Osteocyte (in vitro differentiated cells): ENCODE measurements around the gene CCDC86. TPM values are rescaled to one million over a fixed set of nuclear protein-coding genes. Genes with fewer than 3 reads are reported as not detected.
"Not testable (repeated sequence)": the region's sequence is repeated elsewhere in the genome, so short reads cannot be mapped to it uniquely, and the experiment has no call there.

Experiments used
- DNase-seq: peaks from one replicate; pipeline ENCODE4 v3.0.0; 2021; ENCODE audit warnings: mixed read lengths; ENCODE audit not compliant: unreplicated experiment; ENCODE audit errors: extremely low spot score
- H3K27ac Mint-ChIP-seq: one replicate; pipeline ENCODE4 v1.8.0; 2021; ENCODE audit warnings: mild to moderate bottlenecking, mixed read lengths; ENCODE audit not compliant: unreplicated experiment
- H3K27me3 Mint-ChIP-seq: one replicate; pipeline ENCODE4 v1.8.0; 2021; ENCODE audit warnings: mixed read lengths; ENCODE audit not compliant: unreplicated experiment
- H3K36me3 Mint-ChIP-seq: one replicate; pipeline ENCODE4 v1.8.0; 2021; ENCODE audit warnings: mixed read lengths; ENCODE audit not compliant: unreplicated experiment
- H3K4me1 Mint-ChIP-seq: one replicate; pipeline ENCODE4 v1.8.0; 2021; ENCODE audit warnings: mixed read lengths; ENCODE audit not compliant: unreplicated experiment
- H3K4me3 Mint-ChIP-seq: one replicate; pipeline ENCODE4 v1.8.0; 2021; ENCODE audit warnings: mild to moderate bottlenecking, moderate library complexity, mixed read lengths; ENCODE audit not compliant: unreplicated experiment
- H3K9me3 Mint-ChIP-seq: one replicate; pipeline ENCODE4 v1.8.0; 2021; ENCODE audit warnings: mixed read lengths; ENCODE audit not compliant: unreplicated experiment
- total RNA-seq: library from RNA; stranded (reverse); gene quantifications from 2 replicates; pipeline ENCODE4 v1.2.1, GENCODE V29; 2021
- TF ChIP-seq, protein P1 (sequence below): fragments of 200-600 bp; sonication (generic); IDR thresholded peaks from 2 replicates; pipeline ENCODE4 v1.5.0; 2021; ENCODE audit warnings: antibody characterized with exemption, mild to moderate bottlenecking, moderate library complexity

CCDC86 gene
- total RNA-seq, 1 donor from 2014 or later = 25.9 TPM

DNA sequence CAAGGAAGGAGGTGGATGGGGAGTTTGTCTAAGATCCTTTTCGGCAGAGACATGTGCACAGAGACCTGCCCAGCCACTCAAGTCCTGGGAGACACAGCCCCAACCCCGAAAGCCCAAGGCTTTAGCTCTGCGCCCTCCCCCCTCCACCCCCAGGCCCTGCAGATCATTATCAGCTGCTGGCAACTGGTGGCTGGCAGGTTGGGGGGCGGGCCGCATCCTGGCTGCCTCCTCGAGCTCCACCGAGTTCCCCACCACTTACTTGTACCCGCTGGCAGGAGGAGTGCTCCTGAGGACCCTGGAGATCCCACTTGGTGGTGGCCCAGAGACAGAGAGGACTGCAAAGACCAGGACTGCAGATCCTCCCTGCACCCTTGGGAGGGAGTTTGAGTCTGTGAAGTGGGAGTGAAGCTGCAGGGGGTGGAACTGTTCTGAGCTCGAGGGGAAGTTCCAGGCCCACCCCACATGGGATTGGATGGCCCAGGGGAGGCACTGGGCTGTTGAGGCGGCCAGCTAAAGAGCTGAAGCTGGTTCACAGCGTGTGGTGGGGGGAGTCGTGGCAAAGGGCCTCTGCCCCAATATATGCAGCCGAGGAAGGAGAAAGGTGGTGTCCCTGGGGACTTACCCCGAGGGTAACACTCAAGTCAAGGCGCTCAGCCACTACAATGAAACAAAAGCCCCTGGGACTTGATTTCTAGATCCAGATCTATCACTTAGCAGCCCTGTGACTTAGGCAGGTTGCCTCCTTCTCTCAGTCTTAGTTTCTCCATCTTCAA is 19.9 kb upstream of the CCDC86 start:
- no peaks in the 10 kb centered on the region for H3K36me3 Mint-ChIP-seq
- TF ChIP-seq, protein P1, sequence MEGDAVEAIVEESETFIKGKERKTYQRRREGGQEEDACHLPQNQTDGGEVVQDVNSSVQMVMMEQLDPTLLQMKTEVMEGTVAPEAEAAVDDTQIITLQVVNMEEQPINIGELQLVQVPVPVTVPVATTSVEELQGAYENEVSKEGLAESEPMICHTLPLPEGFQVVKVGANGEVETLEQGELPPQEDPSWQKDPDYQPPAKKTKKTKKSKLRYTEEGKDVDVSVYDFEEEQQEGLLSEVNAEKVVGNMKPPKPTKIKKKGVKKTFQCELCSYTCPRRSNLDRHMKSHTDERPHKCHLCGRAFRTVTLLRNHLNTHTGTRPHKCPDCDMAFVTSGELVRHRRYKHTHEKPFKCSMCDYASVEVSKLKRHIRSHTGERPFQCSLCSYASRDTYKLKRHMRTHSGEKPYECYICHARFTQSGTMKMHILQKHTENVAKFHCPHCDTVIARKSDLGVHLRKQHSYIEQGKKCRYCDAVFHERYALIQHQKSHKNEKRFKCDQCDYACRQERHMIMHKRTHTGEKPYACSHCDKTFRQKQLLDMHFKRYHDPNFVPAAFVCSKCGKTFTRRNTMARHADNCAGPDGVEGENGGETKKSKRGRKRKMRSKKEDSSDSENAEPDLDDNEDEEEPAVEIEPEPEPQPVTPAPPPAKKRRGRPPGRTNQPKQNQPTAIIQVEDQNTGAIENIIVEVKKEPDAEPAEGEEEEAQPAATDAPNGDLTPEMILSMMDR = no peak
- H3K9me3 Mint-ChIP-seq = no peaks in the 10 kb centered on the region
- H3K27ac Mint-ChIP-seq = no peak overlapping the region
- peaks cover 10% of the 10 kb centered on the region for H3K27me3 Mint-ChIP-seq
- no peak for DNase-seq
- no peak overlapping the region for H3K4me3 Mint-ChIP-seq
- no peaks in the 10 kb centered on the region for H3K4me1 Mint-ChIP-seq

DNA sequence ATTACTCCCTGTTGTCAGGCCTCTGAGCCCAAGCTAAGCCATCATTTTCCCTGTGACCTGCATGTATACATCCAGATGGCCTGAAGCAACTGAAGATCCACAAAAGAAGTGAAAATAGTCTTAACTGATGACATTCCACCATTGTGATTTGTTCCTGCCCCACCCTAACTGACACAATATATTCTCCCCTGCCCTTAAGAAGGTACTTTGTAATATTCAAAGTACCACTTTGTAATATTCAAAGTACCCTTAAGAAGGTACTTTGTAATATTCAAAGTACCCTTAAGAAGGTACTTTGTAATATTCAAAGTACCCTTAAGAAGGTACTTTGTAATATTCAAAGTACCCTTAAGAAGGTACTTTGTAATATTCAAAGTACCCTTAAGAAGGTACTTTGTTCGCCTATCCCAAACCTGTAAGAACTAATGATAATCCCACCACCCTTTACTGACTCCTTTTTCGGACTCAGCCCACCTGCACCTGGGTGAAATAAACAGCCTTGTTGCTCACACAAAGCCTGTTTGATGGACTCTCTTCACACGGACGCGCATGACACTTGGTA is 18.1 kb upstream of the CCDC86 start:
- H3K9me3 Mint-ChIP-seq, DNase-seq, H3K4me1 Mint-ChIP-seq, H3K4me3 Mint-ChIP-seq, H3K36me3 Mint-ChIP-seq, H3K27ac Mint-ChIP-seq: not testable (repeated sequence)
- H3K27me3 Mint-ChIP-seq = peaks cover 19% of the 10 kb centered on the region

DNA sequence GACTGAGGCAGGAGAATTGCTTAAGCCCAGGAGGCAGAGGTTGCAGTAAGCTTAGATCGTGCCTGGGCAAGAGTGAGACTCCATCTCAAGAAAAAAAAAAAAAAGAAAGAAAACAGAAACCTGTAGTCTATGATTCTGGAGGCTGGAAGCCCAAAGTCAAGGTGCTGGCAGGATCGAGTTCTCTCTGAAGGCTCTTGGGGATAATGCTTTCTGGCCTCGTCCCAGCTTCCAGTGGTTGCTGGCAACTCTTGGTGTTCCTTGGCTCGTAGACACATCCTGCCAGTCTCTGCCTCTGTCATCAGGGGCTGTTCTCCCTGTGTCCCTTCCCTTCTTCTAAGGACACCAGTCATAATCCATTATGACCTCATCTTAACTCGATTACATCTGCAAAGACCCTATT is 16.8 kb upstream of the CCDC86 start:
- DNase-seq = no peak
- TF ChIP-seq, protein P1 = no peak
- Mint-ChIP-seq H3K9me3 (no peaks in the 10 kb centered on the region), H3K4me1 (no peaks in the 10 kb centered on the region), H3K27ac (no peak overlapping the region), H3K4me3 (no peak overlapping the region), H3K27me3 (peaks cover 16% of the 10 kb centered on the region), H3K36me3 (no peaks in the 10 kb centered on the region)

DNA sequence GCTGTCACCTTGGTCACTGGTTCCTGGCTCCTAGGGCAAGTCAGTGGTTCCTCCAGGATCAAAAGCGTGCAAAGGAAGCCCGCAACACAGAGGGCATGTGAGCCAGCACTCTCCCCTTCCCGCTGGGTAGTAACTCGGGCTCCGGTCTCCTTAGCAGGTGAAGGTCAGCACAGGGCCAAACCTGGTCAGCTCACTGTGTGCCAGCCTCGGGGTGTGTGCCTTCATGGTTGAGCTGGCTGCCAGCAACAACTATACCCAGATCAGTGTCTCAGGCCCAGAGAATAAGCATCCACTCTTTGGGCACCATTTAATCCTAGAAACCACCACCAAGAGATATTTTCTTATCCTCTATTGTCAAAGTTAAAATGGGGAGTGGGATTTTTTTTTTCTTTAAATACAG is 16.1 kb upstream of the CCDC86 start:
- Mint-ChIP-seq H3K9me3 (no peaks in the 10 kb centered on the region), H3K4me3 (no peak overlapping the region), H3K4me1 (no peaks in the 10 kb centered on the region), H3K36me3 (no peaks in the 10 kb centered on the region), H3K27ac (no peak overlapping the region), H3K27me3 (peaks cover 17% of the 10 kb centered on the region)
- DNase-seq = no peak
- TF ChIP-seq, protein P1 = no peak

DNA sequence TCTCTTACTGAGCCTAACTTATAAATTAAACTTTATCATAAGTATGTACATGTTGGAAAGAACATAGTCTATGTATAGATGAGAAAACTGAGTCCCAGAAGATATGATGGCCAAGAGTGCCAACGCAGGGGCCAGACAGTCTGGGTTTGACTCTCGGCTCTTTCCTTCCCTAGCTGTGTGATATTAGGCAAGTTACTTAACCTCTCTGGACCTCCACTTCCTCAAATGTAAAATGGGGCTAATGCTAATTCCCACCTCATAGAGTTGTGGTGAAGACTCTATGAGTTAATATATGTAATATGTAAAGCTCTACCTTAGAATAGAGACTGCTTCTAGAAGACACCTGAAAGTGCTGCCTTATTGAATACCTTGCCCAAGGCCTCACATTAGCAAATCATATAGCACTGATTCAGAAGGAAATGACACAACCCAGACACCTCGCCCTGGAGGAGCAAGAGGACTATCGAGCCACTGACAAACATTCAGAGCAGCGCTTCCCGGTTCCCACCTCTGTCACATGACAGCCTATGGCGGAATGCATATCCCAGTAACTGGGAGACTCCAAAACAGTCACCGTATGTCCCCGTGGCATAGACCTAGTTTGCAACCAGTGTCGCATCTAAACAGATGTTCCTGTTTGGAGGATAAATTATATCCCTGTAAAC is 11.3 kb upstream of the CCDC86 start:
- Mint-ChIP-seq H3K27ac (no peak overlapping the region), H3K4me3 (no peak overlapping the region), H3K4me1 (peaks cover 6% of the 10 kb centered on the region), H3K9me3 (no peaks in the 10 kb centered on the region), H3K36me3 (no peaks in the 10 kb centered on the region), H3K27me3 (peaks cover 44% of the 10 kb centered on the region)
- no peak for DNase-seq
- TF ChIP-seq, protein P1 = no peak
